ENCODE results near the gene RTN4R. TPM values are rescaled to one million over a fixed set of nuclear protein-coding genes. Genes with fewer than 3 reads are reported as not detected.
A peak's percentile ranks its signal among the peaks of the same experiment; 100 is the strongest.

Gene RTN4R
- total and polyA plus RNA-seq, 9 of the 15 experiments (the other 6 are each of a cell fraction or from before 2014, with no cell fraction given) = 0.04 to 2.8 (median 1.4) TPM; not detected in 3

DNA sequence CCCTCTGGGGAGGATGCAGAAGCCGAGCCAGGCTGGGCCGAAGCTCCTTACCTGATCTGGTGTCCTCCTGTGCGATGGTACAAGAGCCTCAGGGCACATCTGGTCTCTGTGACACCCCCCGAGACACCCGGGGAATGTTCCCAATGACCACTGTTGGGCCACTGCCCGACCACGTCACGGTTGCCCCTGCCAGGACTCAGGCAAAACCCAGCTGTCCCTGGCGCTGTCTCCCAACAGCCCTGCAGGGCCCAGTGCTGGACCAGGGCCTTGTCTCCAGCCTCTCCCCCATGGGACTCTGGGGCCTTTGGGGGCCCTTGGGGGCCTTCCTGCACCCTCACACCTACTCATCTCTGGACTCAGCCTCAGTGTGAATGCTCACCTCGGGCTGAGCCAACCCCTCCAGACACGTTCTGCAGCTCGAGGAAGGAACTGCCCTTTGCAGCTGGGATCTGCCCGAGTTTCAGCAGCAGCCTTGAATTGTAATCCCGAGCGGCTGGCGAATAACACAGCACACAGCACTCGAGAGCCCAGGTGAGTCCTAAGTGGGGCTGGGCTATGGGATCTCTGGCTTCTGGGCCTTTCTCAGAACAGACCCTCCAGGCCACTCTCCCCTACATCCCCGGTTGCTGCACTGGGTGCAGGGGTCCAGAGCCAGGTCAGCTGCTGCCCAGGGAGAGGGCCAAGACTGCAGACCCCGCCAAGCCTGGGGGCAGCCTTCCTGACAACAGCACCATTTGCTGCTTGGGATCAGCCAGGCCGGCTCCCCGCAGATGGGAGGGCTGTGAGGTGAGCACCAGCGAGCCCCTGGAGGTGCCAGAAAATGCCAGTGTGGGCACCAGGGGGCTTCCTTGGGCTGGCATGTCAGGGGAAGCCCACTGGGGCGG lies 39.8 kb downstream of the RTN4R start:
- DNase-seq (ENCODE audit: extremely low read depth in 1 of 4, low spot score in 3 of 4) (no peak), FAIRE-seq (no peak), ATAC-seq (peak; percentile 12)
- intact Hi-C loops (cut with micrococcal nuclease) = no loop called here
- Histone ChIP-seq H3K9ac (ENCODE audit: insufficient read depth in 1 of 2, low read depth in 2 of 2, low read length in 2 of 2) (peak overlapping the region in 1 of 2 experiments; percentile 61; a peak in 1 of 4 replicates), H3K36me3 (ENCODE audit: control insufficient read depth, insufficient read depth, low read length) (no peaks in the 10 kb centered on the region), H3K4me2 (ENCODE audit: insufficient read depth, low read length) (no peak overlapping the region), H2AFZ (ENCODE audit: low read depth, low read length) (no peak overlapping the region), H3K4me1 (replicated peaks in 1 of 2; ENCODE audit: control insufficient read depth in 2 of 2, insufficient read depth in 2 of 2, low read length in 2 of 2) (peaks cover 0 to 40% of the 10 kb centered on the region in 2 experiments; a peak in 1 of 5 replicates), H3K9me3 (replicated peaks; ENCODE audit: control insufficient read depth, insufficient read depth, low read depth, low read length) (peaks cover 14% of the 10 kb centered on the region; the same call in 1 of the 2 replicates), H4K20me1 (replicated peaks; ENCODE audit: control insufficient read depth, insufficient read depth, low read length) (peaks cover 42% of the 10 kb centered on the region), H3K27me3 (ENCODE audit: control insufficient read depth in 2 of 2, insufficient read depth in 2 of 2, low read length in 2 of 2) (peaks cover 63 to 96% of the 10 kb centered on the region in 2 experiments; a peak in 4 of 5 replicates), H3K9me1 (ENCODE audit: control insufficient read depth, insufficient read depth, low read length) (peaks cover 7% of the 10 kb centered on the region), H3K79me2 (ENCODE audit: control insufficient read depth, insufficient read depth, low read length) (no peaks in the 10 kb centered on the region), H3K4me3 (no peak overlapping the region), H3K27ac (ENCODE audit: extremely low read depth, low read depth, low read length) (no peak overlapping the region)
- 2% methylated on average over 23 of the region's 23 CpGs for WGBS (ENCODE audit: insufficient coverage, low coverage, missing lambda C conversion rate)
- CTCF ChIA-PET (ENCODE audit: low intra/inter-chr PET ratio) = no interaction called here
- POLR2A ChIA-PET = interaction anchor here (0.6 to 5.0 kb wide), 12 partner anchors 10 to 1294 kb away, joined by 3 to 30 read pairs (median 4); no protein-coding TSS in a partner anchor
- in situ Hi-C loops (cut with MboI) = no loop called here
- no TSS peak for BruUV-seq (replicated peaks)
- TF ChIP-seq, protein P1, sequence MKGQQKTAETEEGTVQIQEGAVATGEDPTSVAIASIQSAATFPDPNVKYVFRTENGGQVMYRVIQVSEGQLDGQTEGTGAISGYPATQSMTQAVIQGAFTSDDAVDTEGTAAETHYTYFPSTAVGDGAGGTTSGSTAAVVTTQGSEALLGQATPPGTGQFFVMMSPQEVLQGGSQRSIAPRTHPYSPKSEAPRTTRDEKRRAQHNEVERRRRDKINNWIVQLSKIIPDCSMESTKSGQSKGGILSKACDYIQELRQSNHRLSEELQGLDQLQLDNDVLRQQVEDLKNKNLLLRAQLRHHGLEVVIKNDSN (CRISPR knock-in tag; IDR thresholded peaks at IDR 0.05) = peak; percentile 37
- TF ChIP-seq ZNF143 (CRISPR knock-in tag; IDR thresholded peaks at IDR 0.05) (peak; percentile 60), RNF2 (IDR thresholded peaks at IDR 0.05) (no peak), KAT7 (CRISPR knock-in tag; IDR thresholded peaks at IDR 0.05; ENCODE audit: borderline replicate concordance) (no peak), NCOA6 (IDR thresholded peaks at IDR 0.05) (no peak), CREBBP (IDR thresholded peaks at IDR 0.05; ENCODE audit: low read depth, low read length) (no peak), TAF15 (IDR thresholded peaks at IDR 0.05; ENCODE audit: low read depth, low read length) (0 out of 2 replicates have a peak, but pooled peaks have one; percentile 45), THRAP3 (IDR thresholded peaks at IDR 0.05; ENCODE audit: borderline replicate concordance) (no peak), PRPF4 (IDR thresholded peaks at IDR 0.05; ENCODE audit: insufficient read depth, low read depth, low read length, poor library complexity, severe bottlenecking) (no peak)
- TF ChIP-seq, protein P2, sequence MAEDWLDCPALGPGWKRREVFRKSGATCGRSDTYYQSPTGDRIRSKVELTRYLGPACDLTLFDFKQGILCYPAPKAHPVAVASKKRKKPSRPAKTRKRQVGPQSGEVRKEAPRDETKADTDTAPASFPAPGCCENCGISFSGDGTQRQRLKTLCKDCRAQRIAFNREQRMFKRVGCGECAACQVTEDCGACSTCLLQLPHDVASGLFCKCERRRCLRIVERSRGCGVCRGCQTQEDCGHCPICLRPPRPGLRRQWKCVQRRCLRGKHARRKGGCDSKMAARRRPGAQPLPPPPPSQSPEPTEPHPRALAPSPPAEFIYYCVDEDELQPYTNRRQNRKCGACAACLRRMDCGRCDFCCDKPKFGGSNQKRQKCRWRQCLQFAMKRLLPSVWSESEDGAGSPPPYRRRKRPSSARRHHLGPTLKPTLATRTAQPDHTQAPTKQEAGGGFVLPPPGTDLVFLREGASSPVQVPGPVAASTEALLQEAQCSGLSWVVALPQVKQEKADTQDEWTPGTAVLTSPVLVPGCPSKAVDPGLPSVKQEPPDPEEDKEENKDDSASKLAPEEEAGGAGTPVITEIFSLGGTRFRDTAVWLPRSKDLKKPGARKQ (CRISPR knock-in tag; IDR thresholded peaks at IDR 0.05) = no peak
- TF ChIP-seq, protein P3, sequence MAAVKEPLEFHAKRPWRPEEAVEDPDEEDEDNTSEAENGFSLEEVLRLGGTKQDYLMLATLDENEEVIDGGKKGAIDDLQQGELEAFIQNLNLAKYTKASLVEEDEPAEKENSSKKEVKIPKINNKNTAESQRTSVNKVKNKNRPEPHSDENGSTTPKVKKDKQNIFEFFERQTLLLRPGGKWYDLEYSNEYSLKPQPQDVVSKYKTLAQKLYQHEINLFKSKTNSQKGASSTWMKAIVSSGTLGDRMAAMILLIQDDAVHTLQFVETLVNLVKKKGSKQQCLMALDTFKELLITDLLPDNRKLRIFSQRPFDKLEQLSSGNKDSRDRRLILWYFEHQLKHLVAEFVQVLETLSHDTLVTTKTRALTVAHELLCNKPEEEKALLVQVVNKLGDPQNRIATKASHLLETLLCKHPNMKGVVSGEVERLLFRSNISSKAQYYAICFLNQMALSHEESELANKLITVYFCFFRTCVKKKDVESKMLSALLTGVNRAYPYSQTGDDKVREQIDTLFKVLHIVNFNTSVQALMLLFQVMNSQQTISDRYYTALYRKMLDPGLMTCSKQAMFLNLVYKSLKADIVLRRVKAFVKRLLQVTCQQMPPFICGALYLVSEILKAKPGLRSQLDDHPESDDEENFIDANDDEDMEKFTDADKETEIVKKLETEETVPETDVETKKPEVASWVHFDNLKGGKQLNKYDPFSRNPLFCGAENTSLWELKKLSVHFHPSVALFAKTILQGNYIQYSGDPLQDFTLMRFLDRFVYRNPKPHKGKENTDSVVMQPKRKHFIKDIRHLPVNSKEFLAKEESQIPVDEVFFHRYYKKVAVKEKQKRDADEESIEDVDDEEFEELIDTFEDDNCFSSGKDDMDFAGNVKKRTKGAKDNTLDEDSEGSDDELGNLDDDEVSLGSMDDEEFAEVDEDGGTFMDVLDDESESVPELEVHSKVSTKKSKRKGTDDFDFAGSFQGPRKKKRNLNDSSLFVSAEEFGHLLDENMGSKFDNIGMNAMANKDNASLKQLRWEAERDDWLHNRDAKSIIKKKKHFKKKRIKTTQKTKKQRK (IDR thresholded peaks at IDR 0.05; ENCODE audit: borderline replicate concordance, low read depth, low read length) = no peak
- TF ChIP-seq, protein P4, sequence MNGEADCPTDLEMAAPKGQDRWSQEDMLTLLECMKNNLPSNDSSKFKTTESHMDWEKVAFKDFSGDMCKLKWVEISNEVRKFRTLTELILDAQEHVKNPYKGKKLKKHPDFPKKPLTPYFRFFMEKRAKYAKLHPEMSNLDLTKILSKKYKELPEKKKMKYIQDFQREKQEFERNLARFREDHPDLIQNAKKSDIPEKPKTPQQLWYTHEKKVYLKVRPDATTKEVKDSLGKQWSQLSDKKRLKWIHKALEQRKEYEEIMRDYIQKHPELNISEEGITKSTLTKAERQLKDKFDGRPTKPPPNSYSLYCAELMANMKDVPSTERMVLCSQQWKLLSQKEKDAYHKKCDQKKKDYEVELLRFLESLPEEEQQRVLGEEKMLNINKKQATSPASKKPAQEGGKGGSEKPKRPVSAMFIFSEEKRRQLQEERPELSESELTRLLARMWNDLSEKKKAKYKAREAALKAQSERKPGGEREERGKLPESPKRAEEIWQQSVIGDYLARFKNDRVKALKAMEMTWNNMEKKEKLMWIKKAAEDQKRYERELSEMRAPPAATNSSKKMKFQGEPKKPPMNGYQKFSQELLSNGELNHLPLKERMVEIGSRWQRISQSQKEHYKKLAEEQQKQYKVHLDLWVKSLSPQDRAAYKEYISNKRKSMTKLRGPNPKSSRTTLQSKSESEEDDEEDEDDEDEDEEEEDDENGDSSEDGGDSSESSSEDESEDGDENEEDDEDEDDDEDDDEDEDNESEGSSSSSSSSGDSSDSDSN (IDR thresholded peaks at IDR 0.05; ENCODE audit: borderline replicate concordance in 1 of 2, low read depth in 2 of 2, low read length in 2 of 2) = 0 out of 4 replicates have a peak, but pooled peaks of 1 of the 2 experiments have one; percentile 64

Measured in K562 (cell line).